GF-D8 (cell line): Measurements from ENCODE around the gene ASTN2.

Experiments
- DNase-seq: peaks from one replicate; lab custom pipeline; 2025; lab: John Stamatoyannopoulos, UW

The ASTN2 gene

GRCh38 chr9:116736399-116737151, 678.3 kb downstream of the ASTN2 start:
- DNase-seq, result no peak

GRCh38 chr9:116733010-116733641, 681.7 kb downstream of the ASTN2 start:
- no peak for DNase-seq

- no peak for DNase-seq
These were observed 688.3 kb downstream of the ASTN2 start for GRCh38 chr9:116726602-116727001.

- no peak for DNase-seq
These were observed 690.7 kb downstream of the ASTN2 start for GRCh38 chr9:116724123-116724522.

- no peak for DNase-seq
These were observed 692.9 kb downstream of the ASTN2 start for GRCh38 chr9:116721944-116722343.

GRCh38 chr9:116721411-116721810, 693.4 kb downstream of the ASTN2 start:
- DNase-seq, result no peak

GRCh38 chr9:116720111-116720510, 694.7 kb downstream of the ASTN2 start:
- no peak for DNase-seq

- DNase-seq, result no peak
These were observed 696.7 kb downstream of the ASTN2 start for GRCh38 chr9:116718111-116718510.

GRCh38 chr9:116717150-116717549, 697.7 kb downstream of the ASTN2 start:
- no peak for DNase-seq

GRCh38 chr9:116716438-116716837, 698.4 kb downstream of the ASTN2 start:
- DNase-seq, result no peak

- DNase-seq, result no peak
These were observed 699.1 kb downstream of the ASTN2 start for GRCh38 chr9:116715751-116716150.

GRCh38 chr9:116713271-116713670, 701.6 kb downstream of the ASTN2 start:
- DNase-seq, result no peak

GRCh38 chr9:116712781-116713180, 702.1 kb downstream of the ASTN2 start:
- DNase-seq, result no peak

- DNase-seq, result no peak
These were observed 708.3 kb downstream of the ASTN2 start for GRCh38 chr9:116706310-116707290.

- no peak for DNase-seq
These were observed 709.3 kb downstream of the ASTN2 start for GRCh38 chr9:116705531-116705930.

- no peak for DNase-seq
These were observed 710.4 kb downstream of the ASTN2 start for GRCh38 chr9:116704470-116704869.

- DNase-seq, result no peak
These were observed 711.2 kb downstream of the ASTN2 start for GRCh38 chr9:116703634-116704033.

- no peak for DNase-seq
These were observed 712.8 kb downstream of the ASTN2 start for GRCh38 chr9:116701940-116702642.

- no peak for DNase-seq
These were observed 713.7 kb downstream of the ASTN2 start for GRCh38 chr9:116700882-116701865.

- no peak for DNase-seq
These were observed 714.6 kb downstream of the ASTN2 start for GRCh38 chr9:116700279-116700678.

- no peak for DNase-seq
These were observed 717.0 kb downstream of the ASTN2 start for GRCh38 chr9:116697887-116698286.
